DND-41 (cell line): ENCODE results near the gene SLC12A6.

ENCODE experiments used
- ATAC-seq: fragments of 200-7000 bp; cut with Tn5 transposase; 3 replicates; pipeline ENCODE4 v1.9.1; 2021; ENCODE audit warnings: low read depth; ENCODE audit not compliant: insufficient read depth
- DNase-seq: peaks from one replicate; pipeline ENCODE4 v3.0.0-alpha.2; 2020
- H2AFZ ChIP-seq: 2 replicates; pipeline ENCODE4 v1.6.0; 2012; ENCODE audit warnings: low read depth, low read length
- H3K27ac ChIP-seq: 2 replicates; pipeline ENCODE4 v1.5.1; 2012; ENCODE audit warnings: low read length, inconsistent platforms
- H3K27me3 ChIP-seq: fragments of 200-600 bp; sonication (generic); 2 replicates; pipeline ENCODE4 v1.6.0; 2012; ENCODE audit warnings: low read length, mild to moderate bottlenecking, inconsistent platforms; ENCODE audit not compliant: insufficient read depth, poor library complexity
- H3K36me3 ChIP-seq: 2 replicates; pipeline ENCODE4 v1.5.1; 2012; ENCODE audit warnings: low read length, inconsistent platforms; ENCODE audit not compliant: insufficient read depth
- H3K4me1 ChIP-seq: 2 replicates; pipeline ENCODE4 v1.5.1; 2012; ENCODE audit warnings: mild to moderate bottlenecking, low read length; ENCODE audit not compliant: insufficient read depth
- H3K4me2 ChIP-seq: 2 replicates; pipeline ENCODE4 v1.6.0; 2012; ENCODE audit warnings: mild to moderate bottlenecking, moderate library complexity, low read length, inconsistent platforms; ENCODE audit not compliant: insufficient read depth
- H3K4me3 ChIP-seq, 2 experiments: fragments of 200-600 bp in 1 of 2; shearing (Covaris generic) in 1 of 2; 2 replicates each; pipeline ENCODE4 v1.5.1; 2012 to 2016; ENCODE audit warnings: inconsistent platforms in 2 of 2, low read length in 2 of 2, mild to moderate bottlenecking in 2 of 2, low read depth in 1 of 2, moderate library complexity in 1 of 2
- H3K79me2 ChIP-seq: 2 replicates; pipeline ENCODE4 v1.6.0; 2012; ENCODE audit warnings: low read length, inconsistent platforms; ENCODE audit not compliant: insufficient read depth
- H3K9ac ChIP-seq: 2 replicates; pipeline ENCODE4 v1.6.0; 2012; ENCODE audit warnings: low read depth, mild to moderate bottlenecking, inconsistent platforms, low read length, moderate library complexity
- H3K9me3 ChIP-seq: 2 replicates; pipeline ENCODE4 v1.5.1; 2012; ENCODE audit warnings: low read length, moderate library complexity, mild to moderate bottlenecking, inconsistent platforms; ENCODE audit not compliant: insufficient read depth, severe bottlenecking
- H4K20me1 ChIP-seq: 2 replicates; pipeline ENCODE4 v1.6.0; 2012; ENCODE audit warnings: low read length; ENCODE audit not compliant: insufficient read depth
- CTCF ChIP-seq: IDR thresholded peaks from 2 replicates; pipeline ENCODE4 v1.5.1; 2012; ENCODE audit warnings: borderline replicate concordance, low read length, moderate library complexity, mild to moderate bottlenecking; ENCODE audit not compliant: poor library complexity, severe bottlenecking; ENCODE audit errors: extremely low read depth
- EZH2 ChIP-seq: IDR thresholded peaks from 3 replicates; pipeline ENCODE4 v1.6.1; 2012; ENCODE audit warnings: borderline replicate concordance, low read depth, mild to moderate bottlenecking, moderate library complexity, low read length, inconsistent platforms; ENCODE audit not compliant: severe bottlenecking

Gene SLC12A6

GRCh38 chr15:34246276-34246976 is 91.2 kb downstream of the SLC12A6 start:
- DNase-seq: no peak
- no peak for ATAC-seq
- Histone ChIP-seq H3K9me3 (no peaks in the 10 kb centered on the region), H3K4me2 (no peak overlapping the region), H3K4me3 (no peak overlapping the region), H3K4me1 (no peaks in the 10 kb centered on the region), H3K9ac (no peak overlapping the region), H2AFZ (no peak overlapping the region), H4K20me1 (no peaks in the 10 kb centered on the region), H3K27ac (no peak overlapping the region), H3K27me3 (no peaks in the 10 kb centered on the region), H3K79me2 (no peaks in the 10 kb centered on the region), H3K36me3 (peaks cover 9% of the 10 kb centered on the region; the same call in 1 of the 2 replicates)
- no peak for TF ChIP-seq EZH2
- no peak for TF ChIP-seq CTCF

DNA sequence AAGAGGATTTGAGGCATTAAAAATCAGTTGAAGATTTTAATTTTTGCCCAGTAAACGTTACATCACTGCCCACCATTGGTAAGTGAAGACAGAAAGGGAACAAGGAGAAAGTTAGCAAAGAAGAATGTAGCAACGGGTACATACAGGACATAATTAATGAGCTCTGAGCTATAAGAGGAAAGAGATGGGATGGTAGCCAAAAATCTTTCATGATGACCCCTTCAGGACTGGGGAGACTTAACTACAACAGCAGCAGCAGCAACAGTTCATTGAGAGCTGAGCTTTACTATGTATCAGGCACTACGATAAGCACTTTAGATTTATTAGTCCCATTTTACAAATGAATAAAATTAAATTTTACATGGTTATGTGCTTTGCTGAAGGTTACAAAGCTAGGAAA is 94.4 kb downstream of the SLC12A6 start:
- no peaks in the 10 kb centered on the region for H3K4me1 ChIP-seq
- H3K27ac ChIP-seq: no peak overlapping the region
- no peaks in the 10 kb centered on the region for H3K27me3 ChIP-seq
- no peak overlapping the region for H3K4me3 ChIP-seq
- H2AFZ ChIP-seq: no peak overlapping the region
- peaks cover 11% of the 10 kb centered on the region; the same call in 1 of the 2 replicates for H3K36me3 ChIP-seq
- H3K9ac ChIP-seq: no peak overlapping the region
- H3K79me2 ChIP-seq: no peaks in the 10 kb centered on the region
- no peak overlapping the region for H3K4me2 ChIP-seq
- no peak for ATAC-seq
- no peak for DNase-seq
- TF ChIP-seq CTCF: no peak
- TF ChIP-seq EZH2: no peak
- H3K9me3 ChIP-seq: no peaks in the 10 kb centered on the region
- no peaks in the 10 kb centered on the region for H4K20me1 ChIP-seq

- DNase-seq: no peak
- Histone ChIP-seq H4K20me1 (no peaks in the 10 kb centered on the region), H3K9me3 (no peaks in the 10 kb centered on the region), H3K27ac (no peak overlapping the region), H3K36me3 (peaks cover 12% of the 10 kb centered on the region; the same call in 1 of the 2 replicates), H3K4me3 (no peak overlapping the region), H3K27me3 (no peaks in the 10 kb centered on the region), H3K9ac (no peak overlapping the region), H3K4me1 (no peaks in the 10 kb centered on the region), H2AFZ (no peak overlapping the region), H3K79me2 (no peaks in the 10 kb centered on the region), H3K4me2 (no peak overlapping the region)
- ATAC-seq: no peak
- TF ChIP-seq CTCF (no peak), EZH2 (no peak)
Measured at GRCh38 chr15:34242331-34242710, 95.3 kb downstream of the SLC12A6 start.
